ENCODE results near the gene RSPH1.

The RSPH1 gene

GRCh38 chr21:42530167-42530518 lies 34.1 kb upstream of the RSPH1 start:
- DNase-seq = no peak

- DNase-seq = peak; percentile 20
Observed at GRCh38 chr21:42527489-42528158, 31.6 kb upstream of the RSPH1 start.

- no peak for DNase-seq
Observed at GRCh38 chr21:42527127-42527488, 31.1 kb upstream of the RSPH1 start.

GRCh38 chr21:42526379-42526727 lies 30.3 kb upstream of the RSPH1 start:
- DNase-seq = no peak

GRCh38 chr21:42525676-42526378 lies 29.8 kb upstream of the RSPH1 start:
- DNase-seq = no peak

- no peak for DNase-seq
Observed at GRCh38 chr21:42525029-42525581, 29.1 kb upstream of the RSPH1 start.

- no peak for DNase-seq
Observed at GRCh38 chr21:42524341-42525028, 28.5 kb upstream of the RSPH1 start.

- no peak for DNase-seq
Observed at GRCh38 chr21:42523941-42524340, 27.9 kb upstream of the RSPH1 start.

GRCh38 chr21:42523211-42523610 lies 27.2 kb upstream of the RSPH1 start:
- no peak for DNase-seq

GRCh38 chr21:42522771-42523170 lies 26.7 kb upstream of the RSPH1 start:
- no peak for DNase-seq

- no peak for DNase-seq
Observed at GRCh38 chr21:42522271-42522670, 26.2 kb upstream of the RSPH1 start.

GRCh38 chr21:42521805-42522204 lies 25.8 kb upstream of the RSPH1 start:
- DNase-seq = no peak

- DNase-seq = no peak
Observed at GRCh38 chr21:42521384-42521783, 25.4 kb upstream of the RSPH1 start.

- no peak for DNase-seq
Observed at GRCh38 chr21:42520628-42521253, 24.7 kb upstream of the RSPH1 start.

- DNase-seq = no peak
Observed at GRCh38 chr21:42518626-42519025, 22.6 kb upstream of the RSPH1 start.

- DNase-seq = no peak
Observed at GRCh38 chr21:42518215-42518614, 22.2 kb upstream of the RSPH1 start.

GRCh38 chr21:42515708-42516502 lies 19.9 kb upstream of the RSPH1 start:
- no peak for DNase-seq

GRCh38 chr21:42514883-42515228 lies 18.8 kb upstream of the RSPH1 start:
- no peak for DNase-seq

GRCh38 chr21:42513985-42514882 lies 18.2 kb upstream of the RSPH1 start:
- peak; percentile 57 for DNase-seq

- no peak for DNase-seq
Observed at GRCh38 chr21:42513151-42513984, 17.3 kb upstream of the RSPH1 start, which contains the start of gene SLC37A1. Gene SLC37A1, plus strand, starts transcription at chr21:42513852. Its CDS starts 4,603 bp downstream, at chr21:42518455.
